IMR-90 (cell line): Measurements from ENCODE around the gene SDHB.

Experiments
- FOS ChIP-seq: fragments of 150-350 bp; IDR thresholded peaks from 2 replicates; pipeline ENCODE4 v1.6.1; 2016; ENCODE audit warnings: low read depth, low read length
- MAFK ChIP-seq: IDR thresholded peaks from 2 replicates; pipeline ENCODE4 v1.6.1; 2012; ENCODE audit warnings: low read depth, low read length, improper control_type of control experiment
- POLR2A ChIP-seq: IDR thresholded peaks from 2 replicates; pipeline ENCODE4 v1.6.1; 2012; ENCODE audit warnings: mild to moderate bottlenecking, low read depth, low read length
- USF2 ChIP-seq: fragments of 150-350 bp; IDR thresholded peaks from 2 replicates; pipeline ENCODE4 v1.6.1; 2017; ENCODE audit warnings: mild to moderate bottlenecking, antibody characterized with exemption, low read length, low read depth
- TF ChIP-seq, protein P1 (sequence below): conservative IDR thresholded peaks from 2 replicates; pipeline ENCODE4 v1.5.1; 2012; ENCODE audit warnings: mild to moderate bottlenecking, low read depth, low read length, improper control_type of control experiment

DNA sequence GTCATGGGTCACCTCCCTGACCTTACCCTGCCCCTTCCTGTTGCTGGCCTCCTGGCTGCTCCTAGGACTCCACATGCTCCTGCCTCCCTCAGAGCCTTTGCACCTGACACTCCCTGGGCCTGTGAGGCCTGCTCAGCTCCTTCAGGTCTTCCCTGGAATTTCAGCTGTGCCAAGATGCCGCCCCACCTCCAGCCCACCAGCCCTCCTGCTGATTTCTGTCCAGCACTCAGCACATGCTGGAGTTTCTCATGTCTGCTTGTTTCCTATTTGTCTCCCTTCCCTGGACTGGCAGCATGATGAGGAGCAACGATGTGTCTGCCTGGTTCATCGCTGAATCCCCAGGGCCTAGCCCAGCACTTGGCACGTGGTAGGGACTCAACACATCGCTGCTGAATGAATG is 76.5 kb downstream of the SDHB start:
- TF ChIP-seq, protein P1, sequence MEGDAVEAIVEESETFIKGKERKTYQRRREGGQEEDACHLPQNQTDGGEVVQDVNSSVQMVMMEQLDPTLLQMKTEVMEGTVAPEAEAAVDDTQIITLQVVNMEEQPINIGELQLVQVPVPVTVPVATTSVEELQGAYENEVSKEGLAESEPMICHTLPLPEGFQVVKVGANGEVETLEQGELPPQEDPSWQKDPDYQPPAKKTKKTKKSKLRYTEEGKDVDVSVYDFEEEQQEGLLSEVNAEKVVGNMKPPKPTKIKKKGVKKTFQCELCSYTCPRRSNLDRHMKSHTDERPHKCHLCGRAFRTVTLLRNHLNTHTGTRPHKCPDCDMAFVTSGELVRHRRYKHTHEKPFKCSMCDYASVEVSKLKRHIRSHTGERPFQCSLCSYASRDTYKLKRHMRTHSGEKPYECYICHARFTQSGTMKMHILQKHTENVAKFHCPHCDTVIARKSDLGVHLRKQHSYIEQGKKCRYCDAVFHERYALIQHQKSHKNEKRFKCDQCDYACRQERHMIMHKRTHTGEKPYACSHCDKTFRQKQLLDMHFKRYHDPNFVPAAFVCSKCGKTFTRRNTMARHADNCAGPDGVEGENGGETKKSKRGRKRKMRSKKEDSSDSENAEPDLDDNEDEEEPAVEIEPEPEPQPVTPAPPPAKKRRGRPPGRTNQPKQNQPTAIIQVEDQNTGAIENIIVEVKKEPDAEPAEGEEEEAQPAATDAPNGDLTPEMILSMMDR, result no peak
- TF ChIP-seq FOS (no peak), MAFK (no peak), USF2 (no peak), POLR2A (no peak)
